Measurements from ENCODE around the gene UNC5CL.

GRCh38 chr6:41021832-41022231, 17.2 kb downstream of the UNC5CL start:
- TF ChIP-seq NR2C2 (CRISPR knock-in tag; IDR thresholded peaks at IDR 0.05): no peak
- TF ChIP-seq NR2C2 (tag; IDR thresholded peaks at IDR 0.05): no peak
- TF ChIP-seq RCOR1 (IDR thresholded peaks at IDR 0.05; ENCODE audit: borderline replicate concordance in 1 of 2, low read depth in 2 of 2, low read length in 2 of 2): no peak
- peak; percentile 22 to 57 (median 34); a peak in 3 of 6 replicates for TF ChIP-seq CTCF (IDR thresholded peaks at IDR 0.05 in 2 of 3, conservative IDR thresholded peaks at IDR 0.05 in 1 of 3; ENCODE audit: insufficient read depth in 2 of 3, low read depth in 1 of 3, low read length in 3 of 3)
- no peak for TF ChIP-seq SRF (CRISPR knock-in tag; IDR thresholded peaks at IDR 0.05)
- TF ChIP-seq NFATC3 (IDR thresholded peaks at IDR 0.05): no peak
- no peak for TF ChIP-seq POLR2AphosphoS5 (IDR thresholded peaks at IDR 0.05; ENCODE audit: control insufficient read depth, insufficient read depth, low read depth, low read length)
- TF ChIP-seq, protein P1, sequence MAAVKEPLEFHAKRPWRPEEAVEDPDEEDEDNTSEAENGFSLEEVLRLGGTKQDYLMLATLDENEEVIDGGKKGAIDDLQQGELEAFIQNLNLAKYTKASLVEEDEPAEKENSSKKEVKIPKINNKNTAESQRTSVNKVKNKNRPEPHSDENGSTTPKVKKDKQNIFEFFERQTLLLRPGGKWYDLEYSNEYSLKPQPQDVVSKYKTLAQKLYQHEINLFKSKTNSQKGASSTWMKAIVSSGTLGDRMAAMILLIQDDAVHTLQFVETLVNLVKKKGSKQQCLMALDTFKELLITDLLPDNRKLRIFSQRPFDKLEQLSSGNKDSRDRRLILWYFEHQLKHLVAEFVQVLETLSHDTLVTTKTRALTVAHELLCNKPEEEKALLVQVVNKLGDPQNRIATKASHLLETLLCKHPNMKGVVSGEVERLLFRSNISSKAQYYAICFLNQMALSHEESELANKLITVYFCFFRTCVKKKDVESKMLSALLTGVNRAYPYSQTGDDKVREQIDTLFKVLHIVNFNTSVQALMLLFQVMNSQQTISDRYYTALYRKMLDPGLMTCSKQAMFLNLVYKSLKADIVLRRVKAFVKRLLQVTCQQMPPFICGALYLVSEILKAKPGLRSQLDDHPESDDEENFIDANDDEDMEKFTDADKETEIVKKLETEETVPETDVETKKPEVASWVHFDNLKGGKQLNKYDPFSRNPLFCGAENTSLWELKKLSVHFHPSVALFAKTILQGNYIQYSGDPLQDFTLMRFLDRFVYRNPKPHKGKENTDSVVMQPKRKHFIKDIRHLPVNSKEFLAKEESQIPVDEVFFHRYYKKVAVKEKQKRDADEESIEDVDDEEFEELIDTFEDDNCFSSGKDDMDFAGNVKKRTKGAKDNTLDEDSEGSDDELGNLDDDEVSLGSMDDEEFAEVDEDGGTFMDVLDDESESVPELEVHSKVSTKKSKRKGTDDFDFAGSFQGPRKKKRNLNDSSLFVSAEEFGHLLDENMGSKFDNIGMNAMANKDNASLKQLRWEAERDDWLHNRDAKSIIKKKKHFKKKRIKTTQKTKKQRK (IDR thresholded peaks at IDR 0.05; ENCODE audit: borderline replicate concordance, low read depth, low read length): no peak
- TF ChIP-seq TSHZ1 (CRISPR knock-in tag; IDR thresholded peaks at IDR 0.05): no peak
- no peak for TF ChIP-seq RUNX1 (IDR thresholded peaks at IDR 0.05; ENCODE audit: low read depth)
- TF ChIP-seq ZNF174 (CRISPR knock-in tag; IDR thresholded peaks at IDR 0.05): no peak
- no peak for TF ChIP-seq ZNF830 (CRISPR knock-in tag; IDR thresholded peaks at IDR 0.05)
- no peak for TF ChIP-seq GABPB1 (CRISPR knock-in tag; IDR thresholded peaks at IDR 0.05)

Data from K562 (cell line).